ENCODE results near the gene KCND2.

The KCND2 gene

DNA sequence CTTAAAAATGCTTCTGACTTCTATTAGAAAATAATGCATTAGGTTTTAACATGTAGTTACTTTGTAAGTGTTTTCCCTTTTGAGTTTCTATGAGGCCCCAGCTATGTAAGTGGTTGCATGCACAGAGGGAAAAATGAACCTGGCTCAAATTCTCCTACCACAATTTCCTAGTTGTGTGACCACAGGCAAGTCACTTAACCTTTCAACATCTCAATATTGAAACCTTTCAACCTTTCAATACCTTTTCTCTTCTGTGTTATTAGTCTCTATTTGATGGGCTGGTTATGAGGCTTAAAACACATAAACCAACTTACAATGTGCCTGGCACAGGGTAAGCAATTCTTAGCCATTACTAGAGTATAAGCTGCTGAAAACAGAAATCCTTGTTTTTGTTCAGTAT lies 203.0 kb downstream of the KCND2 start:
- H3K79me2 ChIP-seq (ENCODE audit: control insufficient read depth, low read length): no peaks in the 10 kb centered on the region
- H3K4me2 ChIP-seq (ENCODE audit: low read length): no peak overlapping the region
- H3K9me3 ChIP-seq (ENCODE audit: control insufficient read depth, insufficient read depth, low read length): no peaks in the 10 kb centered on the region
- no peak overlapping the region for H3K4me3 ChIP-seq (ENCODE audit: low read length)
- no peak overlapping the region for H3K27ac ChIP-seq (ENCODE audit: low read depth, low read length)
- no peaks in the 10 kb centered on the region for H3K27me3 ChIP-seq (ENCODE audit: control insufficient read depth, low read length)
- no peaks in the 10 kb centered on the region for H3K4me1 ChIP-seq (ENCODE audit: control insufficient read depth, low read length)
- H3K36me3 ChIP-seq (ENCODE audit: control insufficient read depth, low read length): no peaks in the 10 kb centered on the region
- TF ChIP-seq, protein P1, sequence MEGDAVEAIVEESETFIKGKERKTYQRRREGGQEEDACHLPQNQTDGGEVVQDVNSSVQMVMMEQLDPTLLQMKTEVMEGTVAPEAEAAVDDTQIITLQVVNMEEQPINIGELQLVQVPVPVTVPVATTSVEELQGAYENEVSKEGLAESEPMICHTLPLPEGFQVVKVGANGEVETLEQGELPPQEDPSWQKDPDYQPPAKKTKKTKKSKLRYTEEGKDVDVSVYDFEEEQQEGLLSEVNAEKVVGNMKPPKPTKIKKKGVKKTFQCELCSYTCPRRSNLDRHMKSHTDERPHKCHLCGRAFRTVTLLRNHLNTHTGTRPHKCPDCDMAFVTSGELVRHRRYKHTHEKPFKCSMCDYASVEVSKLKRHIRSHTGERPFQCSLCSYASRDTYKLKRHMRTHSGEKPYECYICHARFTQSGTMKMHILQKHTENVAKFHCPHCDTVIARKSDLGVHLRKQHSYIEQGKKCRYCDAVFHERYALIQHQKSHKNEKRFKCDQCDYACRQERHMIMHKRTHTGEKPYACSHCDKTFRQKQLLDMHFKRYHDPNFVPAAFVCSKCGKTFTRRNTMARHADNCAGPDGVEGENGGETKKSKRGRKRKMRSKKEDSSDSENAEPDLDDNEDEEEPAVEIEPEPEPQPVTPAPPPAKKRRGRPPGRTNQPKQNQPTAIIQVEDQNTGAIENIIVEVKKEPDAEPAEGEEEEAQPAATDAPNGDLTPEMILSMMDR (IDR thresholded peaks at IDR 0.05; ENCODE audit: low read depth, low read length, poor library complexity, severe bottlenecking): no peak
- no peaks in the 10 kb centered on the region for H3F3A ChIP-seq (ENCODE audit: control insufficient read depth, insufficient read depth)
- no peaks in the 10 kb centered on the region for H3K9me2 ChIP-seq (replicated peaks; ENCODE audit: control insufficient read depth, low read length)
- H4K20me1 ChIP-seq (ENCODE audit: control insufficient read depth, insufficient read depth, low read depth, low read length): no peaks in the 10 kb centered on the region

DNA sequence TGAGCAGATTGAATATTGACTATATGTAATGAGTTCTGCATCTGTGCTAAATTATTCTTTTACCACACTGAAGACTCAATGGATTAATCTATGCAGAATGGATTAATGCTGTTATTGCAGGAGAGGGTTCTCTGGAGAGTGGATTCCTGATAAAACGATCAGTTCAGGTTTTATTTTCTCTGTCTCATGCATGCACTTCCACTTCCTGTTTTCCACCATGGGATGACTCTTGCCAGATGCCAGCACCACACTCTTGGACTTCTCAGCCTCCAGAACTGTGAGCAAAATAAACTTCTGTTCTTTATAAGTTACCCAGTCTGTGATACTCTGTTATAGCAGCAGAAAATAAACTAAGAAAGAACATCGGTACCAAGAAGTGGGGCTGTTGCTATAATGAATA lies 207.5 kb downstream of the KCND2 start:
- no peak overlapping the region for H3K4me3 ChIP-seq (ENCODE audit: low read length)
- no peak overlapping the region for H3K27ac ChIP-seq (ENCODE audit: low read depth, low read length)
- H3K27me3 ChIP-seq (ENCODE audit: control insufficient read depth, low read length): no peaks in the 10 kb centered on the region
- TF ChIP-seq EZH2phosphoT487 (IDR thresholded peaks at IDR 0.05; ENCODE audit: borderline replicate concordance, low read length): no peak
- TF ChIP-seq, protein P1 (IDR thresholded peaks at IDR 0.05; ENCODE audit: low read depth, low read length, poor library complexity, severe bottlenecking): no peak
- H4K20me1 ChIP-seq (ENCODE audit: control insufficient read depth, insufficient read depth, low read depth, low read length): no peaks in the 10 kb centered on the region
- no peaks in the 10 kb centered on the region for H3F3A ChIP-seq (ENCODE audit: control insufficient read depth, insufficient read depth)
- H3K4me1 ChIP-seq (ENCODE audit: control insufficient read depth, low read length): no peaks in the 10 kb centered on the region
- no peaks in the 10 kb centered on the region for H3K36me3 ChIP-seq (ENCODE audit: control insufficient read depth, low read length)
- no peaks in the 10 kb centered on the region for H3K9me3 ChIP-seq (ENCODE audit: control insufficient read depth, insufficient read depth, low read length)
- no peaks in the 10 kb centered on the region for H3K79me2 ChIP-seq (ENCODE audit: control insufficient read depth, low read length)
- no peak overlapping the region for H3K4me2 ChIP-seq (ENCODE audit: low read length)
- H3K9me2 ChIP-seq (replicated peaks; ENCODE audit: control insufficient read depth, low read length): no peaks in the 10 kb centered on the region

DNA sequence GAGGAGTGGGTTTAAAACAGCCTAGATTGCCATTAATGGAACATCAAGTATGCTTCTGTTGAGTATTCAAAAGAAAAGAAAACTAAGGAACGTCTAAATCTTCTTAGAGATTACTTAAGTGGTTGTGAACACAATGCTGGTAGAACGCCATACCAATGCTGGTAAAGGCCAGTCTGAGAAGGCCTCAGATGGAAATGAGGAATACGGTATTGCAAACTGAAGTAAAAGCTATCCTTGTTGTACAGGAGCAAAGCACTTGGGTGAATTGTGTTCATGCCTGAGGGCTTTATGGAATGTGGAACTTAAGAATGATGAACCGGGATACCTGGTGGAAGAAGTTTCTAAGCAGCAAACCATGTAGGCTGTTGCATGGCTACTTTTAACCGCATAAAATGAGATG lies 208.0 kb downstream of the KCND2 start:
- H3K27me3 ChIP-seq (ENCODE audit: control insufficient read depth, low read length): no peaks in the 10 kb centered on the region
- H3K9me2 ChIP-seq (replicated peaks; ENCODE audit: control insufficient read depth, low read length): no peaks in the 10 kb centered on the region
- no peaks in the 10 kb centered on the region for H3K4me1 ChIP-seq (ENCODE audit: control insufficient read depth, low read length)
- H3K79me2 ChIP-seq (ENCODE audit: control insufficient read depth, low read length): no peaks in the 10 kb centered on the region
- H3K4me3 ChIP-seq (ENCODE audit: low read length): no peak overlapping the region
- TF ChIP-seq EZH2phosphoT487 (IDR thresholded peaks at IDR 0.05; ENCODE audit: borderline replicate concordance, low read length): no peak
- TF ChIP-seq, protein P1 (IDR thresholded peaks at IDR 0.05; ENCODE audit: low read depth, low read length, poor library complexity, severe bottlenecking): no peak
- no peaks in the 10 kb centered on the region for H3F3A ChIP-seq (ENCODE audit: control insufficient read depth, insufficient read depth)
- no peaks in the 10 kb centered on the region for H3K9me3 ChIP-seq (ENCODE audit: control insufficient read depth, insufficient read depth, low read length)
- H3K36me3 ChIP-seq (ENCODE audit: control insufficient read depth, low read length): no peaks in the 10 kb centered on the region
- no peak overlapping the region for H3K27ac ChIP-seq (ENCODE audit: low read depth, low read length)
- no peaks in the 10 kb centered on the region for H4K20me1 ChIP-seq (ENCODE audit: control insufficient read depth, insufficient read depth, low read depth, low read length)
- no peak overlapping the region for H3K4me2 ChIP-seq (ENCODE audit: low read length)

DNA sequence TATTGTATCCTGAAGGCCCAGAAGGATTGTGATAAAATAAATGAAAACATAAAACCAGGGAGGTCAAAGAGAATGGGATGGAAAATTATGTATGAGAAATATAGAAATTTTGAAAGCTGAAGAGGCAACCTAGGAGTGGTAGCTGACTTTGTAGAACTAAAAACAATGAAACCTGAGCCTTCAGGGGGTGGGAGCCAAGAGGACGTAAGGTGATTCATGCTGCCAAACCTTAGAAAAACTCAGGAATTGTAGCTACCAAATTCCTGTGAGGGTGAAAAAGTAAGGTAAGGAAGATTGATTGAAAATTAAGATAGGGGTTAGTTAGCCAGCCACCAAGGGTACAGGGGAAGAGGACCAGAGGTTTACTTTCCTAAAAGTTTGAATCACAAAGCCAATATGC lies 213.2 kb downstream of the KCND2 start:
- no peaks in the 10 kb centered on the region for H3K9me3 ChIP-seq (ENCODE audit: control insufficient read depth, insufficient read depth, low read length)
- no peaks in the 10 kb centered on the region for H3K4me1 ChIP-seq (ENCODE audit: control insufficient read depth, low read length)
- no peaks in the 10 kb centered on the region for H3K27me3 ChIP-seq (ENCODE audit: control insufficient read depth, low read length)
- H3K36me3 ChIP-seq (ENCODE audit: control insufficient read depth, low read length): no peaks in the 10 kb centered on the region
- H3K79me2 ChIP-seq (ENCODE audit: control insufficient read depth, low read length): no peaks in the 10 kb centered on the region
- TF ChIP-seq, protein P1 (IDR thresholded peaks at IDR 0.05; ENCODE audit: low read depth, low read length, poor library complexity, severe bottlenecking): no peak
- TF ChIP-seq EZH2phosphoT487 (IDR thresholded peaks at IDR 0.05; ENCODE audit: borderline replicate concordance, low read length): no peak
- H3K9me2 ChIP-seq (replicated peaks; ENCODE audit: control insufficient read depth, low read length): no peaks in the 10 kb centered on the region
- no peaks in the 10 kb centered on the region for H3F3A ChIP-seq (ENCODE audit: control insufficient read depth, insufficient read depth)
- H4K20me1 ChIP-seq (ENCODE audit: control insufficient read depth, insufficient read depth, low read depth, low read length): no peaks in the 10 kb centered on the region
- no peak overlapping the region for H3K4me2 ChIP-seq (ENCODE audit: low read length)
- H3K27ac ChIP-seq (ENCODE audit: low read depth, low read length): no peak overlapping the region
- H3K4me3 ChIP-seq (ENCODE audit: low read length): no peak overlapping the region

Measured in DOHH2 (cell line).